ENCODE measurements around the gene IDH3G. TPM values are rescaled to one million over a fixed set of nuclear protein-coding genes. Genes with fewer than 3 reads are reported as not detected.

IDH3G gene
- total RNA-seq, 1 donor from 2014 or later: 41.9 TPM

GRCh38 chrX:153764786-153765137, 29.4 kb downstream of the IDH3G start:
- Mint-ChIP-seq H3K27me3 (ENCODE audit: low read depth, unreplicated experiment) (peaks cover 2% of the 10 kb centered on the region), H3K4me1 (ENCODE audit: low read depth, unreplicated experiment) (no peaks in the 10 kb centered on the region), H3K27ac (ENCODE audit: unreplicated experiment) (no peak overlapping the region), H3K36me3 (ENCODE audit: low read depth, unreplicated experiment) (no peaks in the 10 kb centered on the region), H3K4me3 (ENCODE audit: unreplicated experiment) (no peak overlapping the region), H3K9me3 (ENCODE audit: unreplicated experiment) (no peaks in the 10 kb centered on the region)
- no peaks in the 10 kb centered on the region for H3K27me3 ChIP-seq (ENCODE audit: insufficient read depth, low read length)
- no peak for DNase-seq (ENCODE audit: low read depth)
- H3K4me1 ChIP-seq (ENCODE audit: insufficient read depth, low read length): peaks cover 25% of the 10 kb centered on the region
- no peak for FAIRE-seq
- peak overlapping the region; percentile 27 for H3K9ac ChIP-seq (ENCODE audit: low read length)
- H3K36me3 ChIP-seq (ENCODE audit: insufficient read depth, low read length): no peaks in the 10 kb centered on the region
- peaks cover 5% of the 10 kb centered on the region for H4K20me1 ChIP-seq (ENCODE audit: insufficient read depth, low read length)
- no peak overlapping the region for H3K27ac ChIP-seq (ENCODE audit: low read depth, low read length)
- TF ChIP-seq EZH2 (IDR thresholded peaks at IDR 0.05; ENCODE audit: insufficient read depth, low read length): no peak
- no peak for TF ChIP-seq CTCF (IDR thresholded peaks at IDR 0.05; ENCODE audit: insufficient read depth, low read depth, low read length)
- peak overlapping the region; percentile 17 for H3K4me3 ChIP-seq (ENCODE audit: insufficient read depth, low read depth, low read length)
- H3K9me3 ChIP-seq (ENCODE audit: insufficient read depth, low read depth, low read length): no peaks in the 10 kb centered on the region
- no peak overlapping the region for H2AFZ ChIP-seq (ENCODE audit: low read depth, low read length)
- peak overlapping the region; percentile 87 for H3K4me2 ChIP-seq (ENCODE audit: low read length)
- no peaks in the 10 kb centered on the region for H3K79me2 ChIP-seq (ENCODE audit: insufficient read depth, low read length)

- FAIRE-seq: peak; percentile 50
- Mint-ChIP-seq H3K4me3 (ENCODE audit: unreplicated experiment) (peak within 1 kb of the TSS; percentile 67), H3K4me1 (ENCODE audit: low read depth, unreplicated experiment) (no peaks in the 10 kb centered on the region), H3K27ac (ENCODE audit: unreplicated experiment) (no peak within 1 kb of the TSS), H3K9me3 (ENCODE audit: unreplicated experiment) (no peaks in the 10 kb centered on the region), H3K36me3 (ENCODE audit: low read depth, unreplicated experiment) (no peaks in the 10 kb centered on the region), H3K27me3 (ENCODE audit: low read depth, unreplicated experiment) (peaks cover 2% of the 10 kb centered on the region)
- Histone ChIP-seq H3K4me3 (ENCODE audit: insufficient read depth, low read depth, low read length) (peak within 1 kb of the TSS; percentile 17), H3K9me3 (ENCODE audit: insufficient read depth, low read depth, low read length) (no peaks in the 10 kb centered on the region), H3K79me2 (ENCODE audit: insufficient read depth, low read length) (no peaks in the 10 kb centered on the region), H3K27ac (ENCODE audit: low read depth, low read length) (no peak within 1 kb of the TSS), H4K20me1 (ENCODE audit: insufficient read depth, low read length) (peaks cover 5% of the 10 kb centered on the region), H3K4me1 (ENCODE audit: insufficient read depth, low read length) (peaks cover 25% of the 10 kb centered on the region), H3K27me3 (ENCODE audit: insufficient read depth, low read length) (no peaks in the 10 kb centered on the region), H2AFZ (ENCODE audit: low read depth, low read length) (no peak within 1 kb of the TSS), H3K9ac (ENCODE audit: low read length) (peak within 1 kb of the TSS; percentile 27), H3K36me3 (ENCODE audit: insufficient read depth, low read length) (no peaks in the 10 kb centered on the region), H3K4me2 (ENCODE audit: low read length) (peak within 1 kb of the TSS; percentile 87)
- peak; percentile 45 for TF ChIP-seq CTCF (IDR thresholded peaks at IDR 0.05; ENCODE audit: insufficient read depth, low read depth, low read length)
- TF ChIP-seq EZH2 (IDR thresholded peaks at IDR 0.05; ENCODE audit: insufficient read depth, low read length): no peak
- DNase-seq (ENCODE audit: low read depth): peak; percentile 18
Observed at GRCh38 chrX:153763989-153764755, 30.0 kb downstream of the IDH3G start, which contains the start of gene PLXNB3. Gene PLXNB3, plus strand, starts transcription at chrX:153764249. Its CDS starts 1,287 bp downstream, at chrX:153765536.

Measured in astrocyte (in vitro differentiated cells and primary cell).